ENCODE results near the gene RPF1.

The RPF1 gene

GRCh38 chr1:84492726-84493125 lies 13.7 kb downstream of the RPF1 start:
- CTCF ChIA-PET = interaction anchor here (0.6 kb wide), 1 partner anchor 57 kb away, joined by 4 read pairs; no protein-coding TSS in a partner anchor
- Histone ChIP-seq H3K4me1 (ENCODE audit: control insufficient read depth, insufficient read depth, low read length) (no peaks in the 10 kb centered on the region), H3K9me3 (ENCODE audit: control insufficient read depth, insufficient read depth, low read depth, low read length) (no peaks in the 10 kb centered on the region), H3K27ac (ENCODE audit: extremely low read depth, low read depth, low read length) (no peak overlapping the region), H3K36me3 (ENCODE audit: control insufficient read depth in 2 of 2, insufficient read depth in 1 of 2, low read length in 2 of 2) (peaks cover 51 to 88% of the 10 kb centered on the region in 2 experiments), H3K4me3 (ENCODE audit: low read depth, low read length) (no peak overlapping the region)
- TF ChIP-seq ZNF548 (tag by site-specific recombination; IDR thresholded peaks at IDR 0.05) (no peak), ZNF610 (tag by site-specific recombination; IDR thresholded peaks at IDR 0.05; ENCODE audit: borderline replicate concordance) (no peak), INSM2 (tag by site-specific recombination; IDR thresholded peaks at IDR 0.05) (no peak)
- POLR2A ChIA-PET = no interaction called here

GRCh38 chr1:84493747-84494146 lies 14.7 kb downstream of the RPF1 start:
- CTCF ChIA-PET = interaction anchor here (0.6 kb wide), 1 partner anchor 9 kb away, joined by 3 read pairs; no protein-coding TSS in a partner anchor
- Histone ChIP-seq H3K36me3 (ENCODE audit: control insufficient read depth in 2 of 2, insufficient read depth in 1 of 2, low read length in 2 of 2) (peaks cover 62 to 95% of the 10 kb centered on the region in 2 experiments), H3K27ac (ENCODE audit: extremely low read depth, low read depth, low read length) (no peak overlapping the region), H3K9me3 (ENCODE audit: control insufficient read depth, insufficient read depth, low read depth, low read length) (no peaks in the 10 kb centered on the region), H3K4me3 (ENCODE audit: low read depth, low read length) (no peak overlapping the region), H3K4me1 (ENCODE audit: control insufficient read depth, insufficient read depth, low read length) (no peaks in the 10 kb centered on the region)
- POLR2A ChIA-PET = interaction anchor here (1.0 kb wide), 1 partner anchor 12 kb away, joined by 3 read pairs; the partner anchor contains the start of genes GNG5 and SPATA1
- no peak for TF ChIP-seq PRDM10 (tag by site-specific recombination; IDR thresholded peaks at IDR 0.05)

GRCh38 chr1:84496498-84496897 lies 17.4 kb downstream of the RPF1 start:
- H3K4me3 ChIP-seq (ENCODE audit: low read depth, low read length) = no peak overlapping the region
- ChIA-PET POLR2A (interaction anchor here (2.4 kb wide), 1 partner anchor 10 kb away, joined by 12 read pairs; the partner anchor contains the start of genes GNG5 and SPATA1), CTCF (no interaction called here)
- no peak overlapping the region for H3K27ac ChIP-seq (ENCODE audit: extremely low read depth, low read depth, low read length)
- H3K4me1 ChIP-seq (ENCODE audit: control insufficient read depth, insufficient read depth, low read length) = no peaks in the 10 kb centered on the region
- H3K9me3 ChIP-seq (ENCODE audit: control insufficient read depth, insufficient read depth, low read depth, low read length) = no peaks in the 10 kb centered on the region
- peaks cover 61 to 98% of the 10 kb centered on the region in 2 experiments for H3K36me3 ChIP-seq (ENCODE audit: control insufficient read depth in 2 of 2, insufficient read depth in 1 of 2, low read length in 2 of 2)
- no peak for TF ChIP-seq ZNF473 (tag by site-specific recombination; IDR thresholded peaks at IDR 0.05)
- no peak for TF ChIP-seq ZNF426 (tag by site-specific recombination; IDR thresholded peaks at IDR 0.05)
- no peak for TF ChIP-seq ZNF488 (tag by site-specific recombination; IDR thresholded peaks at IDR 0.05)
- TF ChIP-seq ZNF658 (tag by site-specific recombination; IDR thresholded peaks at IDR 0.05) = no peak
- no peak for TF ChIP-seq KLF1 (tag by site-specific recombination; IDR thresholded peaks at IDR 0.05)
- no peak for TF ChIP-seq SALL2 (tag by site-specific recombination; IDR thresholded peaks at IDR 0.05; ENCODE audit: borderline replicate concordance)
- TF ChIP-seq GLIS2 (tag by site-specific recombination; IDR thresholded peaks at IDR 0.05) = no peak
- no peak for TF ChIP-seq ZNF2 (tag by site-specific recombination; IDR thresholded peaks at IDR 0.05)
- no peak for TF ChIP-seq KLF9 (tag by site-specific recombination; IDR thresholded peaks at IDR 0.05; ENCODE audit: low read depth)
- TF ChIP-seq ZNF664 (tag by site-specific recombination; IDR thresholded peaks at IDR 0.05) = no peak
- no peak for TF ChIP-seq ZNF548 (tag by site-specific recombination; IDR thresholded peaks at IDR 0.05)
- TF ChIP-seq ZBTB10 (tag by site-specific recombination; IDR thresholded peaks at IDR 0.05) = no peak
- no peak for TF ChIP-seq ZNF239 (tag by site-specific recombination; IDR thresholded peaks at IDR 0.05)
